CD4-positive, alpha-beta T cell (primary cell): ENCODE measurements around the gene PLBD2. TPM values are rescaled to one million over a fixed set of nuclear protein-coding genes. Genes with fewer than 3 reads are reported as not detected.

Experiments used
- ATAC-seq: fragments of 200-7000 bp; cut with Tn5 transposase; one replicate; pipeline ENCODE4 v1.10.0; 2022; ENCODE audit warnings: mild to moderate bottlenecking; ENCODE audit not compliant: poor library complexity
- CTCF ChIA-PET: fragments of 350-600 bp; sonication (Branson Sonifier 250); formaldehyde crosslinking; loops from one replicate; lab custom pipeline; 2021; ENCODE audit warnings: antibody characterized with exemption, inconsistent platforms; lab: Charles Lee
- POLR2A ChIA-PET: fragments of 350-600 bp; sonication (Branson Sonifier 250); formaldehyde crosslinking; loops from one replicate; lab custom pipeline; 2021; ENCODE audit warnings: antibody characterized with exemption, inconsistent platforms; lab: Charles Lee
- DNase-seq, 14 experiments: peaks; one replicate each; pipeline ENCODE4 v3.0.0-alpha.2; 2013 to 2020; ENCODE audit warnings: mixed read lengths in 2 of 14
- H3K27ac ChIP-seq, 2 donors: one replicate each; pipeline versions ENCODE4 v1.5.1 to v1.7.0; 2013; ENCODE audit warnings: low read length in 2 of 2, low read depth in 1 of 2, mild to moderate bottlenecking in 1 of 2
- H3K27me3 ChIP-seq, 2 experiments: 1 replicate in 1 of 2; 2 replicates in 1 of 2; pipeline versions ENCODE4 v1.6.1 to v1.7.0; 2013; ENCODE audit warnings: low read length in 2 of 2, control low read depth in 1 of 2, mild to moderate bottlenecking in 1 of 2, moderate library complexity in 1 of 2; ENCODE audit not compliant: insufficient read depth in 2 of 2, control insufficient read depth in 1 of 2
- H3K36me3 ChIP-seq: one replicate; pipeline ENCODE4 v1.6.1; 2013; ENCODE audit warnings: low read length, control low read depth; ENCODE audit not compliant: insufficient read depth
- H3K4me1 ChIP-seq: one replicate; pipeline ENCODE4 v1.6.1; 2013; ENCODE audit warnings: low read length, control low read depth; ENCODE audit not compliant: insufficient read depth
- H3K4me3 ChIP-seq: one replicate; pipeline ENCODE4 v1.5.1; 2013; ENCODE audit warnings: mild to moderate bottlenecking, low read length, moderate library complexity
- H3K9me3 ChIP-seq, 2 experiments: 1 replicate in 1 of 2; 2 replicates in 1 of 2; pipeline versions ENCODE4 v1.6.1 to v1.7.0; 2013; ENCODE audit warnings: low read length in 2 of 2, mild to moderate bottlenecking in 2 of 2, control low read depth in 1 of 2, moderate library complexity in 1 of 2; ENCODE audit not compliant: control insufficient read depth in 1 of 2, insufficient read depth in 1 of 2
- H3K27ac Mint-ChIP-seq: one replicate; pipeline ENCODE4 v1.8.0; 2020; ENCODE audit warnings: mixed read lengths
- H3K27me3 Mint-ChIP-seq: one replicate; pipeline ENCODE4 v1.8.0; 2021; ENCODE audit warnings: mixed read lengths
- H3K36me3 Mint-ChIP-seq: one replicate; pipeline ENCODE4 v1.8.0; 2021; ENCODE audit warnings: low read depth, mixed read lengths
- H3K4me1 Mint-ChIP-seq: one replicate; pipeline ENCODE4 v1.8.0; 2021; ENCODE audit warnings: low read depth, mixed read lengths
- H3K4me3 Mint-ChIP-seq: one replicate; pipeline ENCODE4 v1.8.0; 2020; ENCODE audit warnings: mild to moderate bottlenecking, mixed read lengths
- H3K9me3 Mint-ChIP-seq: one replicate; pipeline ENCODE4 v1.8.0; 2020; ENCODE audit warnings: mixed read lengths
- intact Hi-C, 2 experiments: fragments of 100-400 bp; cut with DNase I in 1 of 2; cut with micrococcal nuclease in 1 of 2; formaldehyde crosslinking; loops; one replicate each; pipeline versions ENCODE4 v1.15.1 to v1.9.0; 2023 to 2025; cut with DNase I, micrococcal nuclease
- total RNA-seq, 174 experiments: library from RNA in 2 of 174; stranded (reverse) in 2 of 174; gene quantifications; one replicate each; pipeline ENCODE4 v1.2.3 and lab custom pipeline; 2021 to 2026
- TF ChIP-seq, protein P1 (sequence below): fragments of 200-600 bp; IDR thresholded peaks from one replicate; pipeline ENCODE4 v1.8.0; 2022; ENCODE audit warnings: antibody characterized with exemption, mild to moderate bottlenecking

Gene PLBD2
- total RNA-seq, 2 experiments from 2014 or later: 10.4 to 12.2 TPM

- no peaks in the 10 kb centered on the region for H3K27me3 Mint-ChIP-seq
Observed at GRCh38 chr12:113364698-113365097, 6.3 kb downstream of the PLBD2 start.

DNA sequence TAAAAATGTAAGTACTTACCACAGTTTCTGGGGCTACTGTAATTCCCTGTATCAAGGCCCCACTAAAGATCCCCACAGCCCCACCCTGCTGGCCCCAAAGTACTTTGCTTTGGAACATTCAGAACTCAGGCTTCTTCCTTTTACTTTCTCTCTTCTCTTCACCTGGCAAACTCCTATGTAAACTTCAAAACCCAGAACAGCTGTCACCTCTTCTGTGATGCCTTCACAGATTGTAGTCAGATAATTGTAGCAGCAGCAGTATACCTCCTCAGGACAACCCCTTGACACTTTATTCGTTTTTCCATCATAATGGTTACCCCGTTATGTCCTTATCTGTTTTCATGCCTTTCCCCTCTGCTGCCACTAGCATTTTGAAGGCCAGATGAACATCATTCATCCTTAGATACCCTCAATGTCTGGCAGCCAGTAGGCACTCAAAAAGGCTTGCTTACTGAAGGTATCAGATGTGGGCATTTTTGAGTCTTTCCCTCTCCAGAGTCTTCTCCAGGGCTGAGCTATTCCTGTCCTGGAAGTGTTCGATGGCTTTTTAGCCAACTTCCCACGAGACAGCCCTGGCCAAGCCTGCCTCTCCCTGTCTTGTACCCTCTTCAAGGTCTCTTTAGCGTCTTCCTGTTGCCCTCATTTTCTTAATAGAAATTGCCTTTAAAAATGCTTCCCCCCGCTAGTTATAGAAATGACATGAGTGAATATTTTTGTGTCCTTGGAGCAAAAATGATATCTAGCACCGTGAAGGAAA, 7.4 kb downstream of the PLBD2 start:
- Histone ChIP-seq H3K4me1 (no peaks in the 10 kb centered on the region), H3K36me3 (no peaks in the 10 kb centered on the region), H3K4me3 (no peak overlapping the region), H3K9me3 (no peaks in the 10 kb centered on the region), H3K27ac (no peak overlapping the region), H3K27me3 (no peaks in the 10 kb centered on the region)
- CTCF ChIA-PET: no interaction called here
- Mint-ChIP-seq H3K4me3 (no peak overlapping the region), H3K4me1 (peaks cover 14% of the 10 kb centered on the region), H3K9me3 (no peaks in the 10 kb centered on the region), H3K27ac (no peak overlapping the region), H3K27me3 (no peaks in the 10 kb centered on the region), H3K36me3 (peaks cover 26% of the 10 kb centered on the region)
- DNase-seq (no peak), ATAC-seq (no peak)
- intact Hi-C loops: no loop called here
- POLR2A ChIA-PET: no interaction called here
- TF ChIP-seq, protein P1, sequence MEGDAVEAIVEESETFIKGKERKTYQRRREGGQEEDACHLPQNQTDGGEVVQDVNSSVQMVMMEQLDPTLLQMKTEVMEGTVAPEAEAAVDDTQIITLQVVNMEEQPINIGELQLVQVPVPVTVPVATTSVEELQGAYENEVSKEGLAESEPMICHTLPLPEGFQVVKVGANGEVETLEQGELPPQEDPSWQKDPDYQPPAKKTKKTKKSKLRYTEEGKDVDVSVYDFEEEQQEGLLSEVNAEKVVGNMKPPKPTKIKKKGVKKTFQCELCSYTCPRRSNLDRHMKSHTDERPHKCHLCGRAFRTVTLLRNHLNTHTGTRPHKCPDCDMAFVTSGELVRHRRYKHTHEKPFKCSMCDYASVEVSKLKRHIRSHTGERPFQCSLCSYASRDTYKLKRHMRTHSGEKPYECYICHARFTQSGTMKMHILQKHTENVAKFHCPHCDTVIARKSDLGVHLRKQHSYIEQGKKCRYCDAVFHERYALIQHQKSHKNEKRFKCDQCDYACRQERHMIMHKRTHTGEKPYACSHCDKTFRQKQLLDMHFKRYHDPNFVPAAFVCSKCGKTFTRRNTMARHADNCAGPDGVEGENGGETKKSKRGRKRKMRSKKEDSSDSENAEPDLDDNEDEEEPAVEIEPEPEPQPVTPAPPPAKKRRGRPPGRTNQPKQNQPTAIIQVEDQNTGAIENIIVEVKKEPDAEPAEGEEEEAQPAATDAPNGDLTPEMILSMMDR: no peak

More at GRCh38 chr12:113364698-113365097, 6.3 kb downstream of the PLBD2 start:
- no peak overlapping the region for H3K4me3 Mint-ChIP-seq
- H3K4me3 ChIP-seq: no peak overlapping the region
- H3K36me3 Mint-ChIP-seq: peaks cover 22% of the 10 kb centered on the region
- POLR2A ChIA-PET: no interaction called here
- H3K27me3 ChIP-seq: no peaks in the 10 kb centered on the region
- H3K4me1 Mint-ChIP-seq: peaks cover 21% of the 10 kb centered on the region
- no peak for DNase-seq
- intact Hi-C loops: no loop called here
- H3K4me1 ChIP-seq: peaks cover 3% of the 10 kb centered on the region
- H3K27ac ChIP-seq: no peak overlapping the region
- no peaks in the 10 kb centered on the region for H3K36me3 ChIP-seq
- H3K9me3 Mint-ChIP-seq: no peaks in the 10 kb centered on the region
- TF ChIP-seq, protein P1: no peak
- no peaks in the 10 kb centered on the region for H3K9me3 ChIP-seq
- no peak for ATAC-seq
- CTCF ChIA-PET: no interaction called here
- no peak overlapping the region for H3K27ac Mint-ChIP-seq

- Mint-ChIP-seq H3K36me3 (peaks cover 35% of the 10 kb centered on the region), H3K4me1 (peaks cover 10% of the 10 kb centered on the region), H3K27me3 (no peaks in the 10 kb centered on the region), H3K4me3 (no peak overlapping the region), H3K9me3 (no peaks in the 10 kb centered on the region), H3K27ac (no peak overlapping the region)
- ATAC-seq (no peak), DNase-seq (no peak)
- no peaks in the 10 kb centered on the region for H3K4me1 ChIP-seq
- no peaks in the 10 kb centered on the region for H3K9me3 ChIP-seq
- H3K27me3 ChIP-seq: no peaks in the 10 kb centered on the region
- TF ChIP-seq, protein P1: no peak
- no peak overlapping the region for H3K27ac ChIP-seq
- no peak overlapping the region for H3K4me3 ChIP-seq
- POLR2A ChIA-PET: no interaction called here
- CTCF ChIA-PET: no interaction called here
- intact Hi-C loops: no loop called here
- H3K36me3 ChIP-seq: no peaks in the 10 kb centered on the region
Observed at GRCh38 chr12:113366827-113367226, 8.4 kb downstream of the PLBD2 start.
